Stimulated activated CD4-positive, alpha-beta T cell treated with anti-CD3 and anti-CD28 coated beads, Interleukin-2, amount 100 ng/mL, for 24 hours (primary cell): Measurements from ENCODE around the gene PLA2G6.
"Not testable (repeated sequence)": the region's sequence is repeated elsewhere in the genome, so short reads cannot be mapped to it uniquely, and the experiment has no call there.

Experiments used
- DNase-seq, 2 donors: peaks; one replicate each; pipeline ENCODE4 v3.0.0-alpha.2; 2020

The PLA2G6 gene

GRCh38 chr22:38081941-38082828, 99.4 kb downstream of the PLA2G6 start:
- peak in 1 of 2 donors; percentile 32 for DNase-seq

DNA sequence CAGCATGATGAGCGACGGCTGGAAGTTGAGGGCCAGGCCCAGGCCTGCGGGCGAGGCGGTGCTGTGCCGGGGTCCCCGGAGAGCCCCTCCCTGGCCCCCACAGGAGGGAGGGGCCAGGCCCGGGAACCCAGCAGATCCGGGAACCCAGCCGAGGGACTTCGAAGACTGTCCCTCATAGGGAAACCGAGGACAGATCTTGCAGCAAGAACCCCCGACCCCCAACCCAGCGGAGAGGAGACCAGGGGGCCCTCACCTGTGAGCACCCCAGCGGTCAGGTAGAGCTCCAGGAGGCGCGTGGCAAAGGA, 100.0 kb downstream of the PLA2G6 start:
- no peak for DNase-seq

DNA sequence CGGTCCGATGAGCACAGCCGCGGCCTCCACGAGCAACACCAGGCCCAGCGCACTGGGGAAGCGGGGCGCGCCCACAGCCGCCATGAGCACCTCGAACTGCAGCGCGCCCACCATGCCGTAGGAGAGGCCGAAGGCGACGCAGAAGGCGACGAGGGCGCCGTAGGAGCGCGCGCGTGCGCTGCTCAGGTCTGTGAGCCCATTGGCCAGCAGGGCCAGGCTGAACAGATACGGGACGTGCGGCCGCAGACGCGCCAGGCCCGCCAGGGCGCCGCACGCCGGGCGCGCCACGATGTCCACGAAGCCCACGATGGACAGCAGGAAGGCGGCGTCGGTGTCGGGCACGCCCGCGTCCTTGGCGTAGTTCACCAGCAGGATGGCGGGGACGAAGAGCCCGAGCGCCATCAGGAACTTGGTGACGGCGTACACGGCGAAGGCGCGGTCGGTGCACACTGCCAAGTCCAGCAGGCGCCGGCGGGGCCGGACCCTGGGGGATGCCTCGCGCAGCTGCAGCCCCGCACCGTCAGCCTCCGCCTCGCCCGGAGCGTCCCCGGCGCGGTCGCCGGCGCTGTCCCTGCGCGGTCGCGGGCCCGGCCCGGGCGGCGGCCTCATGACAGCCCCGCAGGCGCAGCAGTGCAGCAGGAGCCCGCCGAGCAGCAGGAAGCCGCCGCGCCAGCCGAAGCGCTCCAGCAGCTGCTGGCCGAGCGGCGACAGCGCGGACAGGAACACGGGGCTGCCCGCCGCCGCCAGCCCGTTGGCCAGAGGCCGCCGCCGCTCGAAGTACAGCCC, 100.6 kb downstream of the PLA2G6 start:
- peak in 1 of 2 donors; percentile 32 for DNase-seq

- DNase-seq = no peak
Observed at GRCh38 chr22:38080474-38080849, 101.2 kb downstream of the PLA2G6 start.

- no peak for DNase-seq
Observed at GRCh38 chr22:38079804-38080203, 101.8 kb downstream of the PLA2G6 start.

GRCh38 chr22:38079208-38079607, 102.4 kb downstream of the PLA2G6 start:
- DNase-seq = not testable (repeated sequence)

DNA sequence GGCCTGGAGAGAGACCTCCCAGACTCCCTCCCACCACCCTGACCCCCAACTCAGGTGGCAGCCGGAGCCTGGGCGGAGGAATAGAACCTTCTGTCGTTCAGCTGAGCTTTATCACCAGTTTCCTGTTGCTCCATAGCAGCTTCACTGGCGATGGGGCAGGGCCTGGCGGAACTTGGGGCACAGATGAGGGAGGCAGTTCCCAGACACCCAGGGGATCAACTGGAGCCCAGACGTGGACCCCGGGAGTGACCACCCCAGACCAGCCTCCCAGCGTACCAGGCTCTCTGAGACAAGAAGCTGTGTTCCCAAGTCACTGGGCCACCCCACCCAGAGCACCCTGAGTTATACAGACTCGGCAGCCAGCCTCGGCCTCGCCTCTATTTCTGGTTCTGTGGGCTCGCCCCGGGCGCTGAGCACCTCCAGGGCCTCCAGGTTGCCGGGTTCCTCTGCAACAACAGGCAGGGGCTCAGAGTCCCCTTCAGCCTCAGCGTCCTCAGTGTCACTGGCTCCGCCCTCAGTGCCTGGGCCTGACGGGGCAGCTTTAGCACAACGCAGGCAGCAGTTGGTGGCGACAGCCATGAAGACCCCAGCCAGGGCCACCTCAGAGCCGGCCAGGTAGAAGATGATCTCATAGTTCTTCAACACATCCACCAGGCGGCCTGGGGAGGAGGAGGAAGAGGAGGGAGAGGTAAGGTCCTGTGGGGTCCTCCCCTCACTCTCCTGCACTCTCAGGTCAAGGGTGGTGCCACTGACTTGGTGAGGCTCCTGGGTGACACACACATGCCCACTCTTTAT, 103.4 kb downstream of the PLA2G6 start:
- DNase-seq = no peak

DNA sequence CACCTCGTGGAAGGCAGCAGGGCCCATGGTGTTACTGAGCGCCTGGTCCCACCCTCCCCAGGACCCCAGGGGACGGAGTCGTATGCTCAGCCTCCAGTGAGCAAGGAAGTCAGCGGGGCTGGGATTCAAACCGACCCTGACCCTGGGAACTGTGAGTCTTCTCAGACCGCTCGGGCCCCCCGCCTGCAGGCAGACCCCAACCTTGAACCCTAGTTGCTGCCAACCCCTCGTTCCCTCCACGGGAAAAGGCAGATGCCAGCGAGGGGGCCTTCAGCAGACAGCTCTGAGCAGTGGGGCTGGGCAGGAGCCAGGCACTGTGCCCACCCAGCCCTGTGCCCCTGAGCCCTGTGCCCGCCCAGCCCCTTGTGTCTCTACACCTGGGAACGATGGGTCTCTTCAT, 104.0 kb downstream of the PLA2G6 start:
- DNase-seq = no peak

GRCh38 chr22:38077096-38077495, 104.5 kb downstream of the PLA2G6 start:
- no peak for DNase-seq

DNA sequence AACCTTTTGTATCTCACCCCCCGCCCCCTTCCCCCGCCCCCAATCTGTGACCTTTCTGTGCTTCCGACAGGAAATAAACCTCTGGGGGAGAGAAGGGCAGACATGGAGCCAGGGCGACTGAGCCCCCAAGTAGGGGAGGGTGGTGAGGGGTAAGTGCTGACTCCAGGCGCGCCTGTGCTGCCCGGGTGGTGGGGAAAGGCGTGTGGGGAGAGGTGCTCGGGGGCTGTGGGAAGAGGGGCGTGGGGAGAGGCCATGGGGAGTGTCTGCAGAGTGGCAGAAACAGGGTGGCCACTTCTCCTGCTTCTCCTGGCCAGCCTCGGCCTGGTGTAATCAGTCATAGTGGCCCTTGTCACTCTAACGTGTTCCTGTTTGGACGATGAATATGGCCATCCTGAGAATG, 105.7 kb downstream of the PLA2G6 start:
- no peak for DNase-seq

DNA sequence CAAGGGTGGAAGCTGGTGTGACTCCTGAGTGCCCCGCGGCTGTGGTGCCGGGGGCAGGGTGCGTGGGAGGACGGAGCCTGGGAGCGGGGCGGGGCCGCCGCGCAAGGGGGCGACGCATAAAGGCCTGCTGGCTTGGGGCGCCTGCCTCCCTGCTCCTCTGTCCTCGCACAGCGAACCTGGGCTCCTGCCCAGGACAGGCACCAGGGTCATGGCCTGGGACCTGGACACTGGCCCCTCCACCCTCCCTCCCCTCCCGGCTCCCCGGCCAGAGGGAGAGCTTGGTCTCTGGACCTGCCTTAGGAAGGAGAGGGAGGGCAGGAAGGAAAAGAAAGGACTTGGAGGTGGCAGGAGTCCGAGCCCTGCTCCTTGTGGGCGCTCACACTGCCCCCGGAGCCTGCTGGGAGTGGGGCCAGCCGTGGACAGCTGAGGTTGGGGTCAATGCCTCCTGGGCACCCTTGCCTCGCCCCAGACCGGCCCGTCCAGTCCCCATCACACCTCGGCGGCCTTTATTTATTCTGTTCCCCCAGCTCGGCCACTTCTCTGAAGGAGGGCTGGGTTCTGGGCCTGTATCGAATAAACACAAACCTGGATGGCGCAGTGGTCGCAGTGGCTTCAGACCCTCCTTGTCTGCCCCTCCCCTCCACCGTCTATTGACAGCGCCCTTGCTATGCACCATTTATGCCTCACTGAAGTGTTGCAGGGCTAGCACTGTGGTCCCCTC, 106.4 kb downstream of the PLA2G6 start:
- DNase-seq = no peak

DNA sequence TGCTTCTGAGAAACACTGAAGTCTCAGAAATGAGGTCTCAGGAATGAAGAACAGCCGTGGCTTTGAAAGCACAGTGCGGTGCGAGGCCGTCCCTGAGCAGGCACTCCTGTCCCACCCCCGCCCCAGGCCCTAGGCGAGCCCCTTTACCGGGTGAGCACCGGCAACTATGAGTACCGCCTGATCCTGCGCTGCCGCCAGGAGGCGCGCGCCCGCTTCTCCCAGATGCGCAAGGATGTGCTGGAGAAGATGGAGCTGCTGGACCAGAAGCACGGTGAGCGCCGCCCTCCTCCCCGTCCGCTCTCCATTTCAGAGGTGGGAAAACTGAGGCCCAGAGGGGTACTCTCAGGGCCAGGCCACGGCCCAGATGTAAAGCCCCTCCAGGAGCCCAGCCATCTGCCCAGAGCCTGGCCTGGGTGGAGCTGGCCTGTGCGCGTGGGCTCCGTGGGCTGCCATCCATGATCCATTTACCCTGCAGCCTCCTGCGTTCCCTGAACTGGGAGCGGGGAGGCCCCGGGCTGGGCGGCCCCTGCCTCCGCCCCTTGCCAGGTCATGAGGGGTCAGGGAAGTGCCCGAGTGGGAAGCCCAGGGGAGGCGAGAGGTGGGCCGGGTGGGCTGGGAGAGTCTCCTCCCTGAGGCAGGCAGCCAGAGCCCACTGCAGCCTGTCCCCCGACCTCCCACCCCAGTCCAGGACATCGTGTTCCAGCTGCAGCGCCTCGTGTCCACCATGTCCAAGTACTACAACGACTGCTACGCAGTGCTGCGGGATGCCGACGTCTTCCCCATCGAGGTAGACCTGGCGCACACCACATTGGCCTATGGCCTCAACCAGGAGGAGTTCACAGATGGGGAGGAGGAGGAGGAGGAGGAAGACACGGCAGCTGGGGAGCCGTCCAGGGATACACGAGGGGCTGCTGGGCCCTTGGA, 107.2 kb downstream of the PLA2G6 start:
- DNase-seq = no peak

- DNase-seq = no peak
Observed at GRCh38 chr22:38073150-38074130, 108.2 kb downstream of the PLA2G6 start.

DNA sequence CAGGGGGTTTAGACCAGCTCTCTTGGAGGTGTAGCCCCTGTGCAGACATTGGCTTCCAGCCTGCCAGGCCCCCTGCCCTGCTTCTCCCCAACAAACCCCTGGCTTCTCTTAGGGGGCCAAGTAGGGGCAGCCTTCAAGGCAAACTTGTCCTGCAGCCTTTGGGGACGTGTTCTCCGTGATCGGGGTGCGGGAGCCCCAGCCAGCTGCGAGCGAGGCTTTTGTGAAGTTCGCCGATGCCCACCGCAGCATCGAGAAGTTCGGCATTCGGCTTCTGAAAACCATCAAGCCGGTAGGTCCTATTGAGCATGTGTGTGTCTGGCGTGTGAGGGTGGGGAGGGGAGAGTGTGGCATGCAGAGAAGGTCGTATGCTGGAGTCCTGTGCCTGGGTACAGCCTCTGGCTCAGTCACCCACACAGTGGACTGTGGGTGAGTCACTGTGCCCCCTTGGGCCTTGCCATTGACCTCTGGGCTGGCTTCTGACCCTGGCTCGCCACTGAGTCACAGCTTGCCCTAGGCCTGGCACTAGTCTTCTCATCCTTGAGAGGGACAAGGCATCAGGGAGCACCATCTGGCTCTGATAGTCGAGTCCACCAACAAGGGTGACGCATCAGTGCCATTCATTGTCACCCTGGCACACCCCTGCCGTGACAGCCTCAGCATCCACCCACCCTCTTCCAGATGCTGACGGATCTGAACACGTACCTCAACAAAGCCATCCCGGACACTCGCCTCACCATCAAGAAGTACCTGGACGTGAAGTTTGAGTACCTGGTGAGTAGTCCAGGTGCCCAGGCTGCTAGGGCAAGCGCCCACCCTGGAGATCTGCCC, 109.1 kb downstream of the PLA2G6 start:
- no peak for DNase-seq

DNA sequence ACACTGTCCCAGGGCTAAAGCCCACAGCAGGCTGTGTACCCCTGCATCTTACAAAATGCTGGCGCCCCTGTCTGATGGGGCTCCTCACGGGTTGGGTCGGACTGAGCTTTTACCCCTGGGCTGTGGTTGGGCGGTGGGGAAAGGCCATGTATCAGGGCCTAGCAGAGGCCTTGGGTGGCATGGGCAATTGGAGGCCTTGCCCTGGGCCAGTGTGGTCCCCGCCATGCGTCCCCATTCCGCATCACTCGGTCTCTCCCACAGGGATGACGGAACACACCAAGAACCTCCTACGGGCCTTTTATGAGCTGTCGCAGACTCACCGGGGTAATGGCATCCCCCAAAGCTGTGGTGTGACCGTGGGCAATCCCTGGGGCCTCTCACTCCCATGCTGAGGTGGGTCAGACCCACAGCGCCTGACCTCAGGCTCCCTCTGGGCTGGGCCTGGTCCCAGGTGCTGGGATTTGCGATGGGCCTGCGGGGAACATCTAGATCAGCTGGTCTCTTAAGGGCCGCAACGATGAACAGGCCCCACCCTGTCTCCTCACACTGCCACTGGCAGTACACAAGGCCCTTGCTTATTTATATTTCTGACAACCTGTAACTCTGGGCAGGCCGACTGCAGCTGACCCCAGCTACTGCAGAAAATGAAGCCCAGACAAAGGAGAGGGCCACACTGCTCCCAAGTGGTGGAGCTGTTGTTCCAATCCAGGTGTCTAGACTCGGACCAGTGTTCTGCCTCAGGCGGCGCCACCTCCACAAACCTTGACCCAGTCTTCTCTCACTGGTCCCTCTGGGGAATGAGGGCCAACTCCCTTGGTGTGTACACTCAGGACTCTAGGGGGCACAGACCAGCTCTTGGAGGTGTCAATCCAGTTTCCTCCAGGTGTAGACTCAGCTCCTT, 110.0 kb downstream of the PLA2G6 start:
- DNase-seq = no peak

DNA sequence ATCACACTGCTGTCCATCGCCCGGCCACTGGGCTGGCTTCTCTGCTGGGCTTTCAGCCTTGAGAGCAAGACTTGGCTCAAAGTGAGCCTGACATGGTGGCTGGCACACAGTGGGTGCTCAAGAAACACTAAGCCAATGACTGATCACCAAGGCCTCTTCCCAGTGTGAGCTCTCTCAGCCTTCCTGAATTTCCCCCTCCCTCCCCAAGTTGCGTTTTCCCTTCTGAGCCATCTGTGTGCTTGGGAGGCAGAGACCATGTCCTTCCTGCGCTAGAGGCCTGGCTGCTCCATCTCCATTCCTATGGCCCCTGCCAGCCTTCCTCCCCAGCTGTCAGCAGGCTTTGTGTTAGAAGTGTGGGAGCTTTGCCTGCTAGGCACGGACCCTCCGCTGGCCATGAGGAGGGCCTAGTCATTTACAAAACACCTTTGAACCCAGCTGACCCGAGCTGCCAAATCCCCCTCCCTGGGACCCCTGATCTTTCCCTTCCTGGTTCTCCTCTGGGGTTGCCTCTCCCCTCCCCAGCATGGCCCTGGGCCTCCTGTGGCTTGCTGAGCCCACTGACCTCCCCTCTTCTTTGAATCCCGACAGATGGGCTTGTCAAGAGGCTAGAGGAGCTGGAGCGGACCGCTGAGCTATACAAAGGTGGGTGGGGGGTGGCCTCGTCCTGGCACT, 111.2 kb downstream of the PLA2G6 start:
- DNase-seq = no peak

GRCh38 chr22:38069372-38070249, 112.0 kb downstream of the PLA2G6 start:
- DNase-seq = no peak
